HUDEP-2 (cell line): Measurements from ENCODE around the gene C12orf56.
"Not testable (repeated sequence)": the region's sequence is repeated elsewhere in the genome, so short reads cannot be mapped to it uniquely, and the experiment has no call there.

Experiments
- DNase-seq, 76 experiments: peaks; one replicate each; lab custom pipeline; 2025; ENCODE audit not compliant: unreplicated experiment in 76 of 76; lab: John Stamatoyannopoulos, UW

C12orf56 gene

GRCh38 chr12:64252681-64253080 is 137.9 kb downstream of the C12orf56 start:
- DNase-seq: no peak

- no peak for DNase-seq
These were observed 146.7 kb downstream of the C12orf56 start for GRCh38 chr12:64243809-64244208.

GRCh38 chr12:64240781-64241180 is 149.8 kb downstream of the C12orf56 start:
- DNase-seq: no peak

- no peak for DNase-seq
These were observed 153.2 kb downstream of the C12orf56 start for GRCh38 chr12:64237382-64237781.

- DNase-seq: no peak
These were observed 154.0 kb downstream of the C12orf56 start for GRCh38 chr12:64236549-64236948.

- DNase-seq: no peak
These were observed 158.4 kb downstream of the C12orf56 start for GRCh38 chr12:64232196-64232595.

GRCh38 chr12:64229796-64230195 is 160.8 kb downstream of the C12orf56 start:
- no peak for DNase-seq

GRCh38 chr12:64229240-64229639 is 161.3 kb downstream of the C12orf56 start:
- DNase-seq: no peak

- DNase-seq: no peak
These were observed 164.9 kb downstream of the C12orf56 start for GRCh38 chr12:64225626-64226025.

GRCh38 chr12:64222009-64222765 is 168.4 kb downstream of the C12orf56 start, which contains the start of gene KICS2:
TSS of gene KICS2 (minus strand) at chr12:64222296. CDS start at chr12:64222237, 59 bp downstream.
- DNase-seq: peak in 75 of 76 experiments; percentile 31 to 91 (median 82)

GRCh38 chr12:64221651-64222008 is 168.9 kb downstream of the C12orf56 start:
- DNase-seq: peak in 72 of 76 experiments; percentile 6 to 76 (median 57)

GRCh38 chr12:64220046-64220445 is 170.5 kb downstream of the C12orf56 start:
- no peak for DNase-seq

- DNase-seq: no peak
These were observed 171.4 kb downstream of the C12orf56 start for GRCh38 chr12:64219145-64219544.

GRCh38 chr12:64218597-64218996 is 172.0 kb downstream of the C12orf56 start:
- no peak for DNase-seq

GRCh38 chr12:64217643-64218042 is 172.9 kb downstream of the C12orf56 start:
- not testable (repeated sequence) for DNase-seq

- DNase-seq: no peak
These were observed 174.3 kb downstream of the C12orf56 start for GRCh38 chr12:64216239-64216638.
